Activated naive CD4-positive, alpha-beta T cell treated with anti-CD3 and anti-CD28 coated beads, Interleukin-2, amount 10 ng/mL, durations not matched to agents 7 days and 5 days (primary cell): Measurements from ENCODE around the gene THEMIS2.
"Not testable (repeated sequence)": the region's sequence is repeated elsewhere in the genome, so short reads cannot be mapped to it uniquely, and the experiment has no call there.

Experiments
- CTCF ChIA-PET: fragments of 350-600 bp; sonication (Branson Sonifier 250); formaldehyde crosslinking; loops from one replicate; lab custom pipeline; 2021; ENCODE audit warnings: antibody characterized with exemption; lab: Charles Lee
- DNase-seq: peaks from one replicate; pipeline ENCODE4 v3.0.0-alpha.2; 2020
- H3K27ac Mint-ChIP-seq: one replicate; pipeline ENCODE4 v1.8.0; 2021; ENCODE audit warnings: mild to moderate bottlenecking, moderate library complexity, mixed read lengths
- H3K27me3 Mint-ChIP-seq: one replicate; pipeline ENCODE4 v1.8.0; 2021; ENCODE audit warnings: mild to moderate bottlenecking, mixed read lengths
- H3K36me3 Mint-ChIP-seq: one replicate; pipeline ENCODE4 v1.8.0; 2021; ENCODE audit warnings: mixed read lengths
- H3K4me1 Mint-ChIP-seq: one replicate; pipeline ENCODE4 v1.8.0; 2021; ENCODE audit warnings: mixed read lengths
- H3K4me3 Mint-ChIP-seq: one replicate; pipeline ENCODE4 v1.8.0; 2021; ENCODE audit warnings: mild to moderate bottlenecking, moderate library complexity, mixed read lengths
- H3K9me3 Mint-ChIP-seq: one replicate; pipeline ENCODE4 v1.8.0; 2021; ENCODE audit warnings: mixed read lengths

Gene THEMIS2

GRCh38 chr1:27872059-27872801, at the start of gene THEMIS2:
TSS of gene THEMIS2 (plus strand) at chr1:27872544. CDS start at chr1:27872572, 28 bp downstream.
- no peaks in the 10 kb centered on the region for H3K9me3 Mint-ChIP-seq
- CTCF ChIA-PET, result no interaction called here
- H3K4me3 Mint-ChIP-seq, result peak within 1 kb of the TSS; percentile 97
- peak within 1 kb of the TSS; percentile 87 for H3K27ac Mint-ChIP-seq
- peaks cover 62% of the 10 kb centered on the region for H3K4me1 Mint-ChIP-seq
- no peaks in the 10 kb centered on the region for H3K27me3 Mint-ChIP-seq
- DNase-seq, result peak; percentile 86
- peaks cover 16% of the 10 kb centered on the region for H3K36me3 Mint-ChIP-seq

GRCh38 chr1:27823784-27824183, 48.6 kb upstream of the THEMIS2 start:
- Mint-ChIP-seq H3K27me3 (no peaks in the 10 kb centered on the region), H3K4me3 (no peak overlapping the region), H3K4me1 (no peaks in the 10 kb centered on the region), H3K9me3 (no peaks in the 10 kb centered on the region), H3K36me3 (peaks cover 24% of the 10 kb centered on the region), H3K27ac (no peak overlapping the region)
- no peak for DNase-seq
- CTCF ChIA-PET, result interaction anchor here (0.6 kb wide), 1 partner anchor 82 kb away, joined by 4 read pairs; no protein-coding TSS in a partner anchor

GRCh38 chr1:27824411-27824810, 47.9 kb upstream of the THEMIS2 start:
- CTCF ChIA-PET, result interaction anchor here (1.2 kb wide), 1 partner anchor 155 kb away, joined by 3 read pairs; no protein-coding TSS in a partner anchor
- H3K9me3 Mint-ChIP-seq, result no peaks in the 10 kb centered on the region
- no peak overlapping the region for H3K27ac Mint-ChIP-seq
- no peak overlapping the region for H3K4me3 Mint-ChIP-seq
- H3K4me1 Mint-ChIP-seq, result no peaks in the 10 kb centered on the region
- no peaks in the 10 kb centered on the region for H3K27me3 Mint-ChIP-seq
- H3K36me3 Mint-ChIP-seq, result peaks cover 21% of the 10 kb centered on the region
- no peak for DNase-seq

GRCh38 chr1:27829339-27829960, 42.9 kb upstream of the THEMIS2 start:
- Mint-ChIP-seq H3K36me3 (peaks cover 17% of the 10 kb centered on the region), H3K4me1 (peaks cover 32% of the 10 kb centered on the region), H3K4me3 (peak overlapping the region; percentile 93)
- not testable (repeated sequence) for DNase-seq, H3K9me3 Mint-ChIP-seq, H3K27ac Mint-ChIP-seq, H3K27me3 Mint-ChIP-seq
- CTCF ChIA-PET, result interaction anchor here (0.6 kb wide), 1 partner anchor 978 kb away, joined by 3 read pairs; no protein-coding TSS in a partner anchor

- Mint-ChIP-seq H3K27me3 (no peaks in the 10 kb centered on the region), H3K36me3 (peaks cover 21% of the 10 kb centered on the region), H3K27ac (peak within 1 kb of the TSS; percentile 89), H3K4me3 (peak within 1 kb of the TSS; percentile 93), H3K9me3 (no peaks in the 10 kb centered on the region), H3K4me1 (peaks cover 37% of the 10 kb centered on the region)
- DNase-seq, result peak; percentile 91
- CTCF ChIA-PET, result interaction anchor here (0.6 kb wide), 2 partner anchors 8 to 194 kb away, joined by 3 read pairs; no protein-coding TSS in a partner anchor
These were observed 41.5 kb upstream of the THEMIS2 start, which contains the start of gene PPP1R8 for GRCh38 chr1:27830621-27831440. TSS of gene PPP1R8 (plus strand) at chr1:27830782. CDS start at chr1:27830836, 54 bp downstream.

GRCh38 chr1:27831568-27832410, 40.6 kb upstream of the THEMIS2 start:
- CTCF ChIA-PET, result interaction anchor here (0.6 kb wide), 1 partner anchor 193 kb away, joined by 3 read pairs; no protein-coding TSS in a partner anchor
- Mint-ChIP-seq H3K9me3 (no peaks in the 10 kb centered on the region), H3K36me3 (peaks cover 23% of the 10 kb centered on the region), H3K27ac (peak overlapping the region; percentile 89), H3K4me3 (peak overlapping the region; percentile 93), H3K27me3 (no peaks in the 10 kb centered on the region), H3K4me1 (peaks cover 37% of the 10 kb centered on the region)
- DNase-seq, result no peak

GRCh38 chr1:27832762-27833161, 39.6 kb upstream of the THEMIS2 start:
- Mint-ChIP-seq H3K4me3 (peak overlapping the region; percentile 93), H3K4me1 (peaks cover 37% of the 10 kb centered on the region), H3K36me3 (peaks cover 28% of the 10 kb centered on the region), H3K9me3 (no peaks in the 10 kb centered on the region), H3K27ac (no peak overlapping the region), H3K27me3 (no peaks in the 10 kb centered on the region)
- CTCF ChIA-PET, result no interaction called here
- DNase-seq, result no peak

- no peak for DNase-seq
- no peaks in the 10 kb centered on the region for H3K27me3 Mint-ChIP-seq
- CTCF ChIA-PET, result interaction anchor here (0.8 to 1.0 kb wide), 2 partner anchors 126 to 164 kb away, joined by 3 read pairs; no protein-coding TSS in a partner anchor
- H3K4me3 Mint-ChIP-seq, result no peak overlapping the region
- H3K4me1 Mint-ChIP-seq, result peaks cover 37% of the 10 kb centered on the region
- no peaks in the 10 kb centered on the region for H3K9me3 Mint-ChIP-seq
- H3K36me3 Mint-ChIP-seq, result peaks cover 28% of the 10 kb centered on the region
- H3K27ac Mint-ChIP-seq, result no peak overlapping the region
These were observed 38.9 kb upstream of the THEMIS2 start for GRCh38 chr1:27833470-27833869.

GRCh38 chr1:27835046-27835445, 37.3 kb upstream of the THEMIS2 start:
- Mint-ChIP-seq H3K27ac (no peak overlapping the region), H3K27me3 (no peaks in the 10 kb centered on the region), H3K9me3 (no peaks in the 10 kb centered on the region), H3K4me1 (peaks cover 34% of the 10 kb centered on the region), H3K36me3 (peaks cover 32% of the 10 kb centered on the region), H3K4me3 (no peak overlapping the region)
- no peak for DNase-seq
- CTCF ChIA-PET, result no interaction called here

- H3K27ac Mint-ChIP-seq, result no peak overlapping the region
- CTCF ChIA-PET, result no interaction called here
These were observed 36.8 kb upstream of the THEMIS2 start for GRCh38 chr1:27835501-27835900.

GRCh38 chr1:27849951-27850350, 22.4 kb upstream of the THEMIS2 start:
- peaks cover 48% of the 10 kb centered on the region for H3K36me3 Mint-ChIP-seq
- H3K4me3 Mint-ChIP-seq, result no peak overlapping the region
- H3K4me1 Mint-ChIP-seq, result no peaks in the 10 kb centered on the region
- no peak overlapping the region for H3K27ac Mint-ChIP-seq
- no peak for DNase-seq
- no peaks in the 10 kb centered on the region for H3K27me3 Mint-ChIP-seq
- no peaks in the 10 kb centered on the region for H3K9me3 Mint-ChIP-seq
- CTCF ChIA-PET, result interaction anchor here (1.7 kb wide), 1 partner anchor 150 kb away, joined by 4 read pairs; no protein-coding TSS in a partner anchor

More at GRCh38 chr1:27835501-27835900, 36.8 kb upstream of the THEMIS2 start:
- no peaks in the 10 kb centered on the region for H3K27me3 Mint-ChIP-seq
- no peaks in the 10 kb centered on the region for H3K9me3 Mint-ChIP-seq
- DNase-seq, result no peak
- no peak overlapping the region for H3K4me3 Mint-ChIP-seq
- peaks cover 31% of the 10 kb centered on the region for H3K4me1 Mint-ChIP-seq
- peaks cover 36% of the 10 kb centered on the region for H3K36me3 Mint-ChIP-seq

GRCh38 chr1:27855085-27855484, 17.3 kb upstream of the THEMIS2 start:
- no peaks in the 10 kb centered on the region for H3K27me3 Mint-ChIP-seq
- peaks cover 17% of the 10 kb centered on the region for H3K36me3 Mint-ChIP-seq

More at GRCh38 chr1:27855085-27855484, 17.3 kb upstream of the THEMIS2 start:
- CTCF ChIA-PET, result no interaction called here
- no peak for DNase-seq
- no peak overlapping the region for H3K27ac Mint-ChIP-seq
- no peak overlapping the region for H3K4me3 Mint-ChIP-seq
- peaks cover 11% of the 10 kb centered on the region for H3K4me1 Mint-ChIP-seq
- H3K9me3 Mint-ChIP-seq, result no peaks in the 10 kb centered on the region
